Activated CD4-positive, alpha-beta T cell treated with anti-CD3 and anti-CD28 coated beads, Interleukin-2, amount 50 U/mL, for 1 hour (primary cell): ENCODE measurements around the gene UBE4B.
"Not testable (repeated sequence)": the region's sequence is repeated elsewhere in the genome, so short reads cannot be mapped to it uniquely, and the experiment has no call there.

Experiments
- DNase-seq: peaks from one replicate; pipeline ENCODE4 v3.0.0-alpha.2; 2020

The UBE4B gene

DNA sequence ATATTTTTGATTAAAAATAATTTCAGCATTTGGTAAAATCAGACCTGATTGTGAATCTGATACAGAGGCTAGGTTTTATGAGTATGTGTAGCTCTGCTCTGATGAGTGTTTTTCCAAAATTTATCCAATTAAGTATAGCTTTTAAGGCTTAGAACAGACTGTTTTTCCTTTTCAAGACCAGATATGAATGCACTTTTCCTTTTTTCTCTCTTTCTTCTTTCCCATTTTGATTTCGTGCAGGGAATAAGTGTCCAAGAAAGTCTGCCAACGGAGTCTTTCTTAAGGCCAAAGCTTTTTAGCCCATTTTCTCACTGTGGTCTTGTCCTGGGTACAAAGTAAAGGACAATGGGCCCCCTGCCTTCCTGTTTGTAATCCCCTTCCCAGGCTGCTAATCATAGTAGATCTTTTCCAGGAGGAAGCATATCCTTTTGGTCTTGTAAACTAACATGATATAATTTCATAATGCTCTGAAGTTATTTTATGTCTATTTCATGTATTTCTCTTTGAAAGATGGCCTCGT, 180.5 kb downstream of the UBE4B start:
- DNase-seq = no peak

DNA sequence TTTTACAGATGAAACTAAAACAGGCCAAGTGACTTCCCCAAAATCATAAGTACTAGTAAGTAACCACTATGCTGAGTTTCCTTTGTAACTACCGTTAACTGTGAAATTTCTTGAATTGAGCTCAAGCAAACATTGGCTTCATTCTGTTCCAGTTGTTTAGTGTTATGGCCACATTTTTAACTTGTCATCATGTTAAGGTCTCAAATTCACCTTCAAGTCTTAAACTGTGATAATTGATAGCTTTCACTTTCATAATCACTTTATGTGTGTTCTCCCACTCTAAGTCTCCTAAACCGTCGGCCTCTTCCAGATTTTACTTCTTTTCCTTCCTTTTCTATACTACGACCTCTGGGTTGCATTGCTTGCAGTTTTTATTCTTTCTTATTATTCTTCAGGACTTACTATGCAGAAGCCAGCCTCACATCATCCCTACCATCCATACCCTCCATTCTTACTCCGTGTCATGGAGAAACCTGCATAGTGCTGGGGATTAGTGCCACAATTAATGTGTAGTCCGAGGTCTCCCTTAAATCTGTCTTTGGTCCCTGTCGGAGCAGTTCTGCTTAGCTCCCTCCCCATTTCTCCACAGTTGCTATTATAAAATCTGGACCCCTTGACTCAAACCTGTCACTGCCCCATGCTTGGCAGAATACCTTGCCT, 183.5 kb downstream of the UBE4B start:
- no peak for DNase-seq

DNA sequence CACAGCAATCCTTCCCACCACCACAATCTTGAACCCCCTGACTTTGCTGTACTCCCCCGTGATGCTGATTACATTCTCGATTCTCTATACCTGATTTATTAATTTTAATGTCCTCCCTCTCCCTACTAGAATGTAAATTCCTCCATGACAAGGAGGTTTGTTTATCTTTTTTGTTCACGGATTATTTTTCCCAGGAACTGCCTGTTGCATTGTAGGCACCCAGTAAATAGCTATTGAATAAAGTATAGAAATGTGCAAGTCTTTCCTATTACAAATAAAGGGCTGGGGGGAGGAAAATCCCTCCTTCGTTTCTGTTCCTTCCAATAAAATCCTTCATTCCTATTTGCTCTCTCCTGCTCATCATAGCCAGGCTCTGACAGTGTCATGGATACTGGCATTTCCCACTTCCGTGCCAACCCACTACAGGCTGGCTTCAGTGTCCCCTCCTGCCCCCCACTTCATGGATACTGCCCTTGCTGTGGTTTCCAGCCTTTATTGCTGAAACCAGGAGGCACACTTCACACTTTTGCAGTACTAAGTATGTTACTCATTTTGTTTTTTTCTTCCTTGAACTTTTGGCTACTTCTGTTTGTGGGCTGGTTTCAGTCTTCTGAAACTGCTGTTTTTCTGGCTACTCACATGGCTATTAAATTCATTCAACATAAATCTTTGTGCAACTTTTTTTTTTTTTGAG, 185.1 kb downstream of the UBE4B start:
- DNase-seq = no peak

- no peak for DNase-seq
These were observed 187.4 kb downstream of the UBE4B start for GRCh38 chr1:10220200-10220599.

DNA sequence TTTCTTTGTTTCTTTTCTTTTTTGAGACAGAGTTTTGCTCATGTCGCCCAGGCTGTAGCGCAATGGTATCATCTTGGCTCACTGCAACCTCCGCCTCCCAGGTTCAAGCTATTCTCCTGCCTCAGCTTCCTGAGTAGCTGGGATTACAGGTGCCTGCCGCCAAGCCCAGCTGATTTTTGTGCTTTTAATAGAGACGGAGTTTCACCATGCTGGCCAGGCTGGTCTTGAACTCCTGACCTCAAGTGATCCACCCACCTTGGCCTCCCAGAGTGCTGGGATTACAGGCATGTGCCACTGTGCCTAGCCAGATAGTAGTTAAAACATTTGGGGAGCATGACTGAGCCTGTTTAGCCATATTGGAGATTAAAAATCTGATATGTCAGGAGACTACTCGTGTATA, 187.9 kb downstream of the UBE4B start:
- not testable (repeated sequence) for DNase-seq

DNA sequence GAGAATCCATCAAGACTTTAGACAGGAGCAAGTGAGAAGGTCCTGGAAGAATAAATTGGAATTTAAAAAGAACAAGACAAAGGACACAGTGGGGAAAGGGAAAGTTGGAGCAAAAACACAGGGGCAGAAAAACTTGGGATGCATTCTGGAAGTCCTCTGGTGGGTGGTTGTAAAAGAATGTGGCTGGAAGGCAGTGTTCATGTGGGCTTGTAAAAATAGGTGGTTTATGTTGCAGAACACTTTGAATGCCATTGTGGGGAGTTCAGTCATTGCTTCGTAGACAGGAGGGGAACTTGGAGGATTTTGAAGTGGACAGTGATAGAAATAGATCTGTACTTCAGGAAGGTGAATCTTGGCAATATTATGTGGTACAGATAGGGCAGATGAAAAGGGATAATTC, 192.8 kb downstream of the UBE4B start:
- DNase-seq = no peak

GRCh38 chr1:10228528-10228927, 195.8 kb downstream of the UBE4B start:
- DNase-seq = no peak

GRCh38 chr1:10229903-10230302, 197.1 kb downstream of the UBE4B start:
- no peak for DNase-seq
